CD4-positive, alpha-beta T cell treated with Interleukin-17A for 1 hour (primary cell): ENCODE results near the gene RLN3.
A peak's percentile ranks its signal among the peaks of the same experiment; 100 is the strongest.

Experiments
- DNase-seq: peaks from one replicate; pipeline ENCODE4 v3.0.0-alpha.2; 2020

RLN3 gene

DNA sequence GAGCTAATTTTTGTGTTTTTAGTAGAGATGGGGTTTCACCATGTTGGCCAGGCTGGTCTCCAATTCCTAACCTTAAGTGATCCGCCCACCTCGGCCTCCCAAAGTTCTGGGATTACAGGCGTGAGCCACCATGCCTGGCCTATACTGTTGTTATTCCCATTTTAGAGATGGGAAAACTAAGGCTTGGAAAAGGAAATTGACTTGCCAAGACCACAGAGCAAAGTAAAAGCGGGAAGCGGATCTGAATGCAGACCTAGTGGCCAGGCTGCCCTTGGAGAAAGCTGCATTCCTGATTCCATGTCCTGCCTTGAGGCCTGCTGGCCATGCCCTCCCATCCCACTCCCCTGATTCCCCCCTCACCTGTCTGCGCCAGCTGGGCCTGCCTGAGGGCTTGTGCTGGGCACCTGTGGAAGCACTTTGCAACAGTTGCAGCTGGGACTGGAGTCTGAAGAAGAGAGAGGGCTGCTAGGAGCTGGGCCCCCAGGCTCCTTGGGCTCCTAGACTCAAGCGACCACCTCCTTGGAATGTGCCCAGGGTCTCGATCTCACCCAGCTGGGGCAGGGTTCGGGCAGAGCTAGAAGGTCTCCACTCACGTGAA, 28.2 kb downstream of the RLN3 start:
- no peak for DNase-seq

DNA sequence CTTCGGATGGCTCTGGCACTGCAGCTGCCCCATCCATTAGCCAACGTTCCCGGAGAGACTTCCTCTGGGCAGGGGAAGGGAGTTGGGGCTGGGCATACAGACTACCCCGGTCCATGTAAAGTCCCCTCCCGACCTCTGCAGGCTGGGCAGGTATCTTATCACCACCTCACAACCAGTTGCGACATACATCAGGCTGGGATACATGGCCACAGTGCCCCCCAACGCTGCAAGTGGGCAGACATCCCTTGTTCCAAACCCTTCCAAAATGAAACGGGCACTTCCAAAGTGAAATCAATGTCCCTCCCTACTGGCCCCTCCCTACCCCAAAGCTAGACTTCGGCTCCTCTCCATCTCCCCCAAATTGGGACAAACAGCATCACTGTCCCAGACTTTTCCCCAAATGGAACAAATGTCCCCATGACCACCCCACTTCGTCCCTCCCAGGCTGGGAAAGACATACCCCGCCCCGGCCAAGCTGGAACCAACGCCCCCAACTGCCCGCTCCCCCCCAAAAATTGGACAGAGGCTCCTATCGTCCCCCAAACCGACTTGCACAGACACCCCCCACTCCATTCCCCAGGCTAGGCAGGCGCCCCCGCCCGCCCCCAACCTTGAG, 28.9 kb downstream of the RLN3 start:
- no peak for DNase-seq

DNA sequence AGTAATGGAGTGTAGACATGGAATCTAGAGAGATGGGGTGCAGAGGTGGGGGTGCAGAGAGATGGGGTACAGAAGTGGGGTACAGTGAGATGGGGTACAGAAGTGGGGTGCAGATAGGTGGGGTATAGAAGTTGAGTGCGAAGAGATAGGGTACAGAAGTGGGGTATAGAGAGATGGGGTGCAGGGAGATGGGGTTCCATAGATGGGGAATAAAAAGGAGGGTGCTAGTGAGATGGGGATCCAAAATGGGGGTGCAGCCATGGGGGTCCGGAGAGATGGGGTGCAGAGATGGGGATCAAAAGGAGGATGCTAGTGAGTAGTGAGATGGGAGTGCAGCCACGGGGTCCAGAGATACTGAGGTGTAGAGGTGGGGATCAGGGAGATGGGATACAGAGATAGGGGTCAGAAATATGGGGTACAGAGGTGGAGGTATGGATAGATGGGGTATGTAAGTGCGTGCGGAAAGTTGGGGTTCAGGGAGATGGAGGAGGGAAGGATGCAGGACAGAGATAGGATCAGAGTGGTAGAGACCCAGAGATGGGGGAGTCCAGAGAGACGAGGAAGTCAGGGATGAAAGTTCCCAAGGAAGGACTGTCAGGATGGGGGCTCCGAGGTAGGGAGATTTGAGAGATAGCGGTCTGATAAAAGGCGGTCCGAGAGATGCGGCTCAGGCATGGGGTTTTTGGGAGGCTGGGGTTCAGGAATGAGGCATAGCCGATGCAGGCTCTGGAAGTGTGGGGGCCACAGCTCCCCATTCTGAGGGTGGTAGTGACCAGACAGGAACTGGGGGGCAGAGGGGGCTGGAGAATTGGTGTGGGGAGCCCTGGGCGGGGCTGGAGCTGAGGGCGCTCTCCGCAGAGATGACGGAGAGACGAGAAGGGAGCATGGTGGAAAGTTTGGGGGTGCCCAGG, 30.5 kb downstream of the RLN3 start:
- no peak for DNase-seq

DNA sequence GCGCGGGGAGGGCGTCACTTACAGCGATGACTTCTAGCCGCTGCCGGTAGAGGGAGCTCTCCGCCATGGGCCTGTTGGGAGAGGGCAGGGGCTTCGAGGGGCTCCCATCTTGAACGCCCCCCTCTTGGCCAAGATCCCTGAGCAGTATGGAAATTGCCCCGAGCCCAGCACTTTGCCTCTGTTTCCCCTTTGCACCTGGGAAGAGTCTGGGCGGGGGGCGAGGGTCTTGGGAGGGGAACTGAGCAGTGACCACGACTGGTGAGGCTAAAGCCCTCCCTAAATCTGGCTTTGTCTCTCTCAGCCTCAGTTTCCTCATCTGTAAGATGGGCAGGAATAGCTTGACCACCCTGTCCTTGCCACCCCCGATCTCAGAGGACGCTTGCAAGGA, 31.1 kb downstream of the RLN3 start:
- DNase-seq: peak; percentile 53

GRCh38 chr19:14059652-14060155, 31.8 kb downstream of the RLN3 start:
- no peak for DNase-seq

- DNase-seq: no peak
These were observed 33.3 kb downstream of the RLN3 start for GRCh38 chr19:14061081-14061749.

- DNase-seq: no peak
These were observed 34.0 kb downstream of the RLN3 start, which contains the start of gene PALM3 for GRCh38 chr19:14061751-14062557. Gene PALM3, minus strand, starts transcription at chr19:14062076. Its CDS starts 96 bp downstream, at chr19:14061980.

- DNase-seq: no peak
These were observed 34.6 kb downstream of the RLN3 start for GRCh38 chr19:14062558-14062855.

- DNase-seq: no peak
These were observed 35.2 kb downstream of the RLN3 start for GRCh38 chr19:14063105-14063504.

GRCh38 chr19:14066134-14066533, 38.2 kb downstream of the RLN3 start:
- DNase-seq: no peak

- DNase-seq: no peak
These were observed 42.5 kb downstream of the RLN3 start for GRCh38 chr19:14070268-14071050.

DNA sequence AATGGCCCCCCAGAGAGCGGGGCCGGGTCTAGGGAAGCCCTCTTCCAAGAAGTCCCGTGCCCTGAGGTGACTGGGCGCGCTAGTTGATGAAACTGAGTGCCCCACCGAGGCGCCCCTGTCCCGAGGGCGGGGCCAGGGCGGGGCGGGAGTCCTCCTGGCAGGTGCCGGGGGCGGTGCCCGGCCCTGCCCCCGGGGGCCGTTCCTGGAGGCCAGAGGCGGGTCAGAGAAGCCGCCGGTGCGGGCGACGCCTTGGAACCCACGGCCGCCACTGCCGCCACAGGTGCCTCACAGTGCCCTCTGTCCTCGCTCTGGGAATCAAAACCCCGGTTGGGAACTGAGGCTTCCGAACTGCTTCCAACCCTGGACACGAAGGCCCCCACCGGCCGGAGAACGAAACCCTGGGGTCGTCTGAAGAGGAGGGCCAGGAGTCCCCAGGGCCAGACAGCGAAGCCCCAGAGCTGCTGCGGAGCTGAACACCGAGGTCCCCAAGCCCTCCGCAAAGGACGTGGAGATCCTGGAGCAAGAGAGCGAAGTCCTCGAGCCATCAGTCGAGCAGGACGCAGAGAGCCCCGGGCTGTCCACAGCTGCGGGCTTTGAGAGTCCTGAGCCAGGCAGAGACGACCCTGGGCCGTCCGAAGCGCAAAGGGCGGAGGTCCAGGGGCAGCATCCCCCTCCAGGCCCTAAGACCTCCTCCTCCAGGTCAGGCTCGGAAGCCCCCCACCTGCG, 44.8 kb downstream of the RLN3 start, which contains the start of gene MISP3:
MISP3 (plus strand) TSS at position 252 of the 726 bp plus-strand sequence. CDS start 524 bp downstream, outside the sequence.
- peak; percentile 42 for DNase-seq

DNA sequence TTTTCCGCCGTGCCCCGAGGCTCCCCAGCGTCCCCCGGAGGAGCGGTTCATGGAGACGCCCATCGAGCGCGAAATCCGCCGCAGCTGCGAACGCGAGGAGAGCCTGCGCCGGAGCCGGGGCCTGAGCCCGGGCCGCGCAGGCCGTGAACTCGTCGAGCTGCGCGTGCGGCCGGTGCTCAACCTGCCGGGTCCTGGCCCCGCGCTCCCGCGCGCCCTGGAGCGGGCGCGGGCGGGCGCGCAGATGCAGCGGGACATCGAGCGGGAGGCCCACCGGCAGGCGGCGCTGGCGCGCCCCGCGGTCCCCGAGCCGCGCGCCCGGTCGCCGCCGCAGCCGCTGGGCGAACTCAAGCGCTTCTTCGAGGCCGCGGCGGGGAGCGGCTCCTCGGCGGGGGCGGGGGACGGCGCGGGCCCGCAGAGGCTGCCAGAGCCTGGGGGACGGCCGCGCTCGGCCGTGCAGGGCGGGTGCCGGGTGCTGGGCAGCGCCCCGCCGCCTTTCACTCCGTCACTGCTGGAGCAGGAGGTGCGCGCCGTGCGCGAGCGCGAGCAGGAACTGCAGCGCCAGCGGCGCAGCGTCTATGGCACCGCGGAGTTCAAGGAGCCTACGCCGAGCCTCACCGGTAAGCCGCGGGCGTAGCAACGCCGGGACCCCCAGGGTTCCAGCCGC, 45.4 kb downstream of the RLN3 start:
- peak; percentile 78 for DNase-seq

DNA sequence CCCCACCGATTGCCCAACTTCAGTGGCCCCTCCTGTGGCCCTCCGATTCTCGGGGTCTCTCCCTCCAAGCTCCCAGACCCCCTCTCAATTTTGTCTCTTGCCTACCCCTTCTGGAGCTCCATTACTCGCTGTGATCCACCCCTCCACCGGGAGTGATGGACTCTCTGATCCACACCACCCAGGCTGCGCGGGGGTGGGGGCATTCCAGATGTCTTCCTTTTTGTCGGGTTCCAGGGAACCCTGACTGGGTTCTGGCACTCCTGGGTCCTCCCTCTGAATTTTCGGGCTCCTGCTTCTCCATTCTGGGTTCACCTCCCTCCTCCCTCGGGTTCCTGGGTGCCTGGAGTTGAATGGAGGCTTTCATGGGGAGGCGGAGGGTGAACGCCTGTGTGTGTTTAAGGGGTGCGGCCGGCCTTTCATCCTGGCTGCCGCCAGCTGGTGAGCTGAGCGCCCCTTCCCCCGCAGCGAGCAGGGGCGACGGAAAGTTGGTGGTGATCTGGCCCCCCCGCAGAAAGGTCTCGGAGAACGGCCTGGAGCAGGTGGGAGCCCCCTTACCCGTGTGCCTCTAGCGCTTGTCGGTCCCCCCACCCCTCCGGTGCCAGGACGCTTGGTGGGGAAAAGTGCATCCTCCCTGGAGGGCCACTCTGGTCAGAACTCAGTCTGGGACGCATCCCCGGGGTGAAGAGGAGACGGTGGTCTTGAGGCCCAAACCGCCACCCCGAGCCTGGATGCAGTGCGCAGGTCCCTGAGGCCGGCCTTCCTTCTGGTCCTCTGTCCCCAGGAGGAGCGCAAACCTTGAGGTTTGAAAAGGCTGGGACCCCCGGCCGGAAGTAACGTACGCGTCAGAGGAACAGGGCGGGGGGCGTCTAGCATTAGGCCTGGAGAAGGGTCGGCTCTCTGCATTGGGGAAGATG, 46.2 kb downstream of the RLN3 start:
- peak; percentile 22 for DNase-seq

DNA sequence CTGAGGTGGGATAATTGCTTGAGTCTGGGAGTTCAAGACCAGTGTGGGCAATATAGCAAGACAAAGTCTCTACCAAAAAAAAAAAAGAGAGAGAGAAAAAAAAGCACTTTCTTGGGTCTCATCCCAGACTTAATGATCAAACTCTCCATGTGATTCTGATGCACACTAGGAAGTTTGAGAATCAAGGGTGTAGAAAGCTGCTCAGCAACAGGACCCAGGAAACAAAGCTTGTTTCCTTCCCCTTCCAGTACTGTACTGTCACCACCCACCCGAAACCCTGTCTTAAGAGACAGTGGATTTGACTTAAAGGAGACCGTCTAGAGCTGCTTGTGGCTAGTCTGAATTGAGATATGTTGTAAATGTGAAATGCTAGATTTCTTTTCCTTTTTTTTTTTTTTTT, 50.5 kb downstream of the RLN3 start:
- DNase-seq: no peak
